Smooth muscle cell (in vitro differentiated cells): ENCODE data around the gene SLC39A7. TPM values are rescaled to one million over a fixed set of nuclear protein-coding genes. Genes with fewer than 3 reads are reported as not detected.
A peak's percentile ranks its signal among the peaks of the same experiment; 100 is the strongest.

Experiments
- DNase-seq: peaks from one replicate; lab custom pipeline; 2025; ENCODE audit not compliant: unreplicated experiment; lab: John Stamatoyannopoulos, UW
- H2AFZ ChIP-seq: fragments of 200-600 bp; sonication (generic); 2 replicates; pipeline ENCODE4 v1.6.0; 2016; ENCODE audit warnings: antibody characterized with exemption, low read depth, mild to moderate bottlenecking
- H3F3A ChIP-seq: fragments of 200-600 bp; sonication (generic); 2 replicates; pipeline ENCODE4 v1.6.0; 2017; ENCODE audit warnings: antibody characterized with exemption, low read depth
- H3K27ac ChIP-seq: fragments of 200-600 bp; sonication (generic); 2 replicates; pipeline ENCODE4 v1.5.1; 2016; ENCODE audit warnings: low read depth, mild to moderate bottlenecking
- H3K27me3 ChIP-seq: fragments of 200-600 bp; sonication (generic); 2 replicates; pipeline ENCODE4 v1.6.1; 2016; ENCODE audit warnings: low read depth, mild to moderate bottlenecking
- H3K36me3 ChIP-seq: fragments of 200-600 bp; sonication (generic); 2 replicates; pipeline ENCODE4 v1.5.1; 2016; ENCODE audit warnings: low read depth
- H3K4me1 ChIP-seq: fragments of 200-600 bp; sonication (generic); 2 replicates; pipeline ENCODE4 v1.5.1; 2016; ENCODE audit warnings: low read depth
- H3K4me2 ChIP-seq: fragments of 200-600 bp; sonication (generic); 2 replicates; pipeline ENCODE4 v1.6.0; 2016; ENCODE audit warnings: mild to moderate bottlenecking
- H3K4me3 ChIP-seq: fragments of 200-600 bp; sonication (generic); 2 replicates; pipeline ENCODE4 v1.5.1; 2016; ENCODE audit warnings: mild to moderate bottlenecking
- H3K79me2 ChIP-seq: fragments of 200-600 bp; sonication (generic); 2 replicates; pipeline ENCODE4 v1.6.0; 2016; ENCODE audit warnings: low read depth, mild to moderate bottlenecking
- H3K9ac ChIP-seq: fragments of 200-600 bp; sonication (generic); 2 replicates; pipeline ENCODE4 v1.6.0; 2016; ENCODE audit warnings: low read depth
- H3K9me3 ChIP-seq: fragments of 200-600 bp; sonication (generic); replicated peaks from 2 replicates; pipeline ENCODE4 v1.5.1; 2016; ENCODE audit warnings: low read depth
- H4K20me1 ChIP-seq: fragments of 200-600 bp; sonication (generic); 2 replicates; pipeline ENCODE4 v1.6.0; 2016; ENCODE audit warnings: low read depth
- WGBS: methylation state at CpG from one replicate; pipeline ENCODE4 v1.1.7; 2016; ENCODE audit warnings: low lambda C conversion rate; 5-methylcytosine and 5-hydroxymethylcytosine counted together
- polyA plus RNA-seq: library from polyadenylated mRNA; unstranded; fragments of >200 nt; fragmentation: Nextera tagmentation; extraction: Ambion mirVana; gene quantifications from 2 replicates; pipeline ENCODE4 v1.2.1, GENCODE V29; 2016
- total RNA-seq: library from RNA; depleted of rRNA; stranded (reverse); fragments of >200 nt; gene quantifications from 2 replicates; pipeline ENCODE4 v1.2.3, GENCODE V29; 2014
- TF ChIP-seq, protein P1 (sequence below): fragments of 200-600 bp; sonication (generic); IDR thresholded peaks from 2 replicates; pipeline ENCODE4 v1.5.1; 2017; ENCODE audit warnings: borderline replicate concordance, mild to moderate bottlenecking, antibody characterized with exemption; ENCODE audit not compliant: insufficient read depth, poor library complexity, severe bottlenecking

Gene SLC39A7
- total and polyA plus RNA-seq, 2 experiments from 2014 or later: 87.2 to 112 TPM

DNA sequence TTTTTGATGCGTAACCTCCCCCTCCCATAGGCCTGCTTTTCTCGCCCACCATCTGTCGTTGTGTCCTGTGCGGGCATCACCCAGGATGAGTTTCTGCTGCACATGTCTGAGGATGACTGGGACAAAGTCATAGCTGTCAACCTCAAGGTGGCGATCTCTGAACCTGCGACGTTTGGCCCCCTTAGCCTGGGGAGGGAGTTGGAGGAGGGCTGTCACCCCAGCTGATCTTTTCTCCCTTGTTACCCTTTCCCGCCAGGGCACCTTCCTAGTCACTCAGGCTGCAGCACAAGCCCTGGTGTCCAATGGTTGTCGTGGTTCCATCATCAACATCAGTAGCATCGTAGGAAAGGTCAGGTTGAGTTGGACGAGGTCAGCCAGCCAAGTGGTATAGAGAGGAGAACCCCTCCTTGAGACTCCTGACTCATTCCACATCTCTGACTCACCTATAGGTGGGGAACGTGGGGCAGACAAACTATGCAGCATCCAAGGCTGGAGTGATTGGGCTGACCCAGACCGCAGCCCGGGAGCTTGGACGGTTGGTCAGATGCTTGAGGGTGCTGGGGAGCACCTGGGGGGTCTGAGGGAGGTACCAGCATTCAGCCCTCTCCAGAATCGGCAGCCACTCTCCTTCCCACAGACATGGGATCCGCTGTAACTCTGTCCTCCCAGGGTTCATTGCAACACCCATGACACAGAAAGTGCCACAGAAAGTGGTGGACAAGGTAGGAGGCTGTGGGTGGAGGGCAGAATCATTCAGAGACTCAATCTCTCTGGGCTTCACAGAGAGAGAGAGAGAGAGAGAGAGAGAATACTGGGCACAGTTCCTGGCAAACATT, 4.7 kb downstream of the SLC39A7 start:
- Histone ChIP-seq H3K4me2 (peak overlapping the region; percentile 100), H3K79me2 (peaks cover 34% of the 10 kb centered on the region), H3F3A (peaks cover 18% of the 10 kb centered on the region), H4K20me1 (peaks cover 34% of the 10 kb centered on the region), H3K9me3 (no peaks in the 10 kb centered on the region), H3K27ac (peak overlapping the region; percentile 94), H3K36me3 (peaks cover 6% of the 10 kb centered on the region), H3K4me1 (peaks cover 42% of the 10 kb centered on the region), H3K4me3 (peak overlapping the region; percentile 88), H3K27me3 (no peaks in the 10 kb centered on the region), H3K9ac (peak overlapping the region; percentile 89), H2AFZ (no peak overlapping the region)
- 23% methylated on average over 17 of the region's 17 CpGs for WGBS
- TF ChIP-seq, protein P1, sequence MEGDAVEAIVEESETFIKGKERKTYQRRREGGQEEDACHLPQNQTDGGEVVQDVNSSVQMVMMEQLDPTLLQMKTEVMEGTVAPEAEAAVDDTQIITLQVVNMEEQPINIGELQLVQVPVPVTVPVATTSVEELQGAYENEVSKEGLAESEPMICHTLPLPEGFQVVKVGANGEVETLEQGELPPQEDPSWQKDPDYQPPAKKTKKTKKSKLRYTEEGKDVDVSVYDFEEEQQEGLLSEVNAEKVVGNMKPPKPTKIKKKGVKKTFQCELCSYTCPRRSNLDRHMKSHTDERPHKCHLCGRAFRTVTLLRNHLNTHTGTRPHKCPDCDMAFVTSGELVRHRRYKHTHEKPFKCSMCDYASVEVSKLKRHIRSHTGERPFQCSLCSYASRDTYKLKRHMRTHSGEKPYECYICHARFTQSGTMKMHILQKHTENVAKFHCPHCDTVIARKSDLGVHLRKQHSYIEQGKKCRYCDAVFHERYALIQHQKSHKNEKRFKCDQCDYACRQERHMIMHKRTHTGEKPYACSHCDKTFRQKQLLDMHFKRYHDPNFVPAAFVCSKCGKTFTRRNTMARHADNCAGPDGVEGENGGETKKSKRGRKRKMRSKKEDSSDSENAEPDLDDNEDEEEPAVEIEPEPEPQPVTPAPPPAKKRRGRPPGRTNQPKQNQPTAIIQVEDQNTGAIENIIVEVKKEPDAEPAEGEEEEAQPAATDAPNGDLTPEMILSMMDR: peak; percentile 10
- no peak for DNase-seq

DNA sequence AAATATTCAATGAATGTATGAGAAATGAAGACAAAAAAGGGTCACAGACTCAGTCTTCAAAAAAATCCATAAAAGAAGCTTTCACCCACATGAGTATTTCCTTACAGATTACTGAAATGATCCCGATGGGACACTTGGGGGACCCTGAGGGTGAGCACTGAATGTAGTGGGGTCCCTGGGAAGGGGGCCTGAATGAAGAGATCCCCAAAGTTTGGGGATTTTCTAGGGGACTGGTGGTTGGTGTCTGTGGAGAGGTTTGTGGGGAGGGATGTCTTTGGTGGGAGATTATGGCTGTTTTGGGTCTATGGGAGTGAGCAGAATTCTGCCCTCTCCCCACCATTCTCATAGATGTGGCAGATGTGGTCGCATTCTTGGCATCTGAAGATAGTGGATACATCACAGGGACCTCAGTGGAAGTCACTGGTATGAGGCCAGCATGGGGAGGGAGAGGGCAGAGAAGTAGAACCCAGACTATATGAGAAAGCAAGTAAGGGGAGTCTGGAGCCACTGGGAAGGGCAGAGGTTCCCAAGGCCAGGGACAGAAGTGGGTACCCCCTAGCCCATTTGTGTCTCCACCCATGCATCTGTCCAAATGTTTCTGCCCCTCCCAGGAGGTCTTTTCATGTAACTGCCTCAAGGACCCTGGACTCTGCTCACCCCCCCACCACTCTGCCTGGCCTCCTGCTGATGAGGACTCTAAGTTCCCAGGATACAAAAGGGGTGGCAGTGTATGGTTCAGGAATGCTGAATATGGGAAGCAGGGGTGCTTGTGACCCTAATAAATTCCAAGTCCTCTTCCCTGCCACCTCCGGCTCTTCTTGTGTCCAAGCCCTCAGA, 5.6 kb downstream of the SLC39A7 start:
- TF ChIP-seq, protein P1: no peak
- H3K9ac ChIP-seq: peak overlapping the region; percentile 70
- 60% methylated on average over 3 of the region's 3 CpGs for WGBS

DNA sequence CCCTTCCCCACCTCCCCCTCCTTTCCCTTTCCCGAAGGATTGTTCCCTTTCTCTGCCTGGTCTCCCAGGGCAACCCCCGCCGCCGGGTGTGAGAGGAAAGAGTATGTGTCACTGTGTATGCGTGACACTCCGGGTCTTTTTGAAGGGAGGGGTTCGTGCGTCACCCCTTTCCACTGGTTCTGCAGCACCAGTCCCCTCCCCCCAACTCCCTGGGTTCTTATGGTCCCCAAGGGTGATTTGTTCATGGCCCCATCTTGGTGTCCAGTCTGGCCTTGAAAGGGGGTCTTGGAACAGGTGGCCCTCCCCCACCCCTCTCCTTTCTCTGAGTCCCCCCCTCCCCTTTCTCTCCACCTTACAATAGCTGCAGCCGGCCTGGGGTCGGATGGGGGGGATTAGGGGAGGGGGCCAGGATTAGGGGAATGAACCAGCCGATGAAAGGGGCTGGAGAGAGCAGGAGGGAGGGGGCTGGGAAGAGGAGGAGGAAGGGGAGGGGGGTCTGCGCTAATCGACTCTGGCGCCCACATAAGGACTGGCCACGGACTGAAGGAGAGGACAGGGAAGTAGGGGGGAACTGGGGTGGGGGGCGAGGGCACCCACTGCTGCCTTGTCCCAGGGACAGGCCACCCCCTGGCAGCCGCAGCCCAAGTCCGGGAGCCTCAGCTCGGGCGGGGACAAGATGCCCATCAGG, 6.3 kb downstream of the SLC39A7 start:
- H2AFZ ChIP-seq: no peak overlapping the region
- no peaks in the 10 kb centered on the region for H3K27me3 ChIP-seq
- TF ChIP-seq, protein P1: no peak
- H3K9me3 ChIP-seq: no peaks in the 10 kb centered on the region
- peaks cover 29% of the 10 kb centered on the region for H4K20me1 ChIP-seq
- peaks cover 6% of the 10 kb centered on the region for H3K36me3 ChIP-seq
- H3K79me2 ChIP-seq: peaks cover 22% of the 10 kb centered on the region
- peaks cover 35% of the 10 kb centered on the region for H3K4me1 ChIP-seq
- H3F3A ChIP-seq: peaks cover 18% of the 10 kb centered on the region
- H3K9ac ChIP-seq: peak overlapping the region; percentile 98
- 10% methylated on average over 8 of the region's 20 CpGs for WGBS
- peak overlapping the region; percentile 95 for H3K4me2 ChIP-seq
- peak; percentile 44 for DNase-seq
- H3K4me3 ChIP-seq: peak overlapping the region; percentile 83
- peak overlapping the region; percentile 94 for H3K27ac ChIP-seq

More for the DNA sequence above, 5.6 kb downstream of the SLC39A7 start:
- H4K20me1 ChIP-seq: peaks cover 34% of the 10 kb centered on the region
- H3K36me3 ChIP-seq: peaks cover 6% of the 10 kb centered on the region
- H3K4me2 ChIP-seq: peak overlapping the region; percentile 95
- no peaks in the 10 kb centered on the region for H3K9me3 ChIP-seq
- no peak overlapping the region for H2AFZ ChIP-seq
- H3K27ac ChIP-seq: peak overlapping the region; percentile 94
- H3K4me3 ChIP-seq: no peak overlapping the region
- DNase-seq: no peak
- H3K79me2 ChIP-seq: peaks cover 29% of the 10 kb centered on the region
- H3F3A ChIP-seq: peaks cover 18% of the 10 kb centered on the region
- H3K27me3 ChIP-seq: no peaks in the 10 kb centered on the region
- H3K4me1 ChIP-seq: peaks cover 42% of the 10 kb centered on the region
